Coronary artery (tissue), 2 donors: ENCODE results near the gene OMD.

Experiments used
- DNase-seq: peaks from one replicate; pipeline ENCODE4 v3.0.0-alpha.2; 2017; ENCODE audit warnings: low spot score
- H3K27ac ChIP-seq, 2 donors: fragments of 200-600 bp; sonication (generic); one replicate each; pipeline ENCODE4 v1.5.1; 2016 to 2019
- H3K4me3 ChIP-seq: fragments of 200-600 bp; sonication (generic); 2 replicates; pipeline ENCODE4 v1.5.1; 2016; ENCODE audit warnings: mild to moderate bottlenecking, moderate library complexity
- TF ChIP-seq, protein P1 (sequence below): fragments of 200-600 bp; sonication (generic); IDR thresholded peaks from one replicate; pipeline ENCODE4 v1.5.1; 2019; ENCODE audit warnings: antibody characterized with exemption

The OMD gene, protein sequence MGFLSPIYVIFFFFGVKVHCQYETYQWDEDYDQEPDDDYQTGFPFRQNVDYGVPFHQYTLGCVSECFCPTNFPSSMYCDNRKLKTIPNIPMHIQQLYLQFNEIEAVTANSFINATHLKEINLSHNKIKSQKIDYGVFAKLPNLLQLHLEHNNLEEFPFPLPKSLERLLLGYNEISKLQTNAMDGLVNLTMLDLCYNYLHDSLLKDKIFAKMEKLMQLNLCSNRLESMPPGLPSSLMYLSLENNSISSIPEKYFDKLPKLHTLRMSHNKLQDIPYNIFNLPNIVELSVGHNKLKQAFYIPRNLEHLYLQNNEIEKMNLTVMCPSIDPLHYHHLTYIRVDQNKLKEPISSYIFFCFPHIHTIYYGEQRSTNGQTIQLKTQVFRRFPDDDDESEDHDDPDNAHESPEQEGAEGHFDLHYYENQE

GRCh38 chr9:92424340-92424739, at the start of gene OMD:
Gene OMD, minus strand, starts transcription at chr9:92424471. Its CDS starts 6,913 bp downstream, at chr9:92417558.
- Histone ChIP-seq H3K4me3 (peak within 1 kb of the TSS; percentile 61), H3K27ac (peak within 1 kb of the TSS; percentile 41 to 66)
- DNase-seq, result no peak
- TF ChIP-seq, protein P1, sequence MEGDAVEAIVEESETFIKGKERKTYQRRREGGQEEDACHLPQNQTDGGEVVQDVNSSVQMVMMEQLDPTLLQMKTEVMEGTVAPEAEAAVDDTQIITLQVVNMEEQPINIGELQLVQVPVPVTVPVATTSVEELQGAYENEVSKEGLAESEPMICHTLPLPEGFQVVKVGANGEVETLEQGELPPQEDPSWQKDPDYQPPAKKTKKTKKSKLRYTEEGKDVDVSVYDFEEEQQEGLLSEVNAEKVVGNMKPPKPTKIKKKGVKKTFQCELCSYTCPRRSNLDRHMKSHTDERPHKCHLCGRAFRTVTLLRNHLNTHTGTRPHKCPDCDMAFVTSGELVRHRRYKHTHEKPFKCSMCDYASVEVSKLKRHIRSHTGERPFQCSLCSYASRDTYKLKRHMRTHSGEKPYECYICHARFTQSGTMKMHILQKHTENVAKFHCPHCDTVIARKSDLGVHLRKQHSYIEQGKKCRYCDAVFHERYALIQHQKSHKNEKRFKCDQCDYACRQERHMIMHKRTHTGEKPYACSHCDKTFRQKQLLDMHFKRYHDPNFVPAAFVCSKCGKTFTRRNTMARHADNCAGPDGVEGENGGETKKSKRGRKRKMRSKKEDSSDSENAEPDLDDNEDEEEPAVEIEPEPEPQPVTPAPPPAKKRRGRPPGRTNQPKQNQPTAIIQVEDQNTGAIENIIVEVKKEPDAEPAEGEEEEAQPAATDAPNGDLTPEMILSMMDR, result no peak

GRCh38 chr9:92468206-92468605, 43.9 kb upstream of the OMD start:
- peak overlapping the region in 1 of 2 donors; percentile 58 for H3K27ac ChIP-seq
- no peak overlapping the region for H3K4me3 ChIP-seq
- TF ChIP-seq, protein P1, result no peak
- no peak for DNase-seq

- no peak overlapping the region for H3K4me3 ChIP-seq
- TF ChIP-seq, protein P1, result no peak
- peak overlapping the region in 1 of 2 donors; percentile 58 for H3K27ac ChIP-seq
- no peak for DNase-seq
Measured at GRCh38 chr9:92467511-92467910, 43.2 kb upstream of the OMD start.

- TF ChIP-seq, protein P1, result no peak
- Histone ChIP-seq H3K4me3 (no peak overlapping the region), H3K27ac (peak overlapping the region in 1 of 2 donors; percentile 58)
- DNase-seq, result no peak
Measured at GRCh38 chr9:92467041-92467440, 42.8 kb upstream of the OMD start.

DNA sequence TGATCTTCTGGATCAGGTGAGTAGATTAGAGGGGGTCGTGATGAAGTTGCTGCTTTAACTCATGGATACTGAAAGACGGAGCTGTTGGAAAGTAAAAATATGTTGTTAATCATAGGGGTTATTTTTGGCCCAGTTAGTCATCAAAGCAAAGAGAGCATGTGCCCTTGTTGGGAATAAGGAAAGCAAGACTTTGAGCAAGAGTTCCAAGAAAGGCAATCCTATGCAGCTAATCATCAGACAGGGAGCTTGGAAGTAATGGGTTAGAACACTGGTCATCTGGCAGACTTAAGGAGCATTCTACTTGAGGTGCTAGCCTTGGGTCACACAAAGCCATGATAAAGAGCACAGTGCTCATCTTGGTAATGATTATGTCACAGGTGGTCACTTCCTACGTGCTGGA, 39.7 kb upstream of the OMD start:
- TF ChIP-seq, protein P1, result no peak
- Histone ChIP-seq H3K4me3 (peak overlapping the region; percentile 2), H3K27ac (peak overlapping the region; percentile 80 to 95)
- no peak for DNase-seq

- H3K4me3 ChIP-seq, result no peak overlapping the region
- no peak for DNase-seq
- peak overlapping the region; percentile 80 to 95 for H3K27ac ChIP-seq
- TF ChIP-seq, protein P1, result no peak
Measured at GRCh38 chr9:92463387-92463786, 39.1 kb upstream of the OMD start.

DNA sequence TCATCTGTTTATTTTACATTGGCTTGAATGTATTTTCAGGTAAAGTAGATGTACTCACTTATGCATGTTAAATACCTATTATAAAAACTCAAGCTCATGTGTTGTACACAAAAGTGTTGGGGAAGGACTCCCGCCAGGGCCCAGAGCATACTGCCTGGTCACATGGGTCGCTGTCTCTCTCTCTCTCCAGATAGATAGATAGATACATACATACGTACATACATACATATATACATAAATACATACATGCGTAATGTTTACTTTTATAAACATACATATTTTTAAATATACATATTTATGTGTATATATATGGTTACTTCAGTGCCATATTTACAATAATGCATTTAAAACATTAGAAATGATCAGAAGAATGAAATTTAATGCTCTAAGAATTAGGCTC, 33.3 kb upstream of the OMD start:
- Histone ChIP-seq H3K4me3 (no peak overlapping the region), H3K27ac (no peak overlapping the region)
- no peak for DNase-seq
- TF ChIP-seq, protein P1, result no peak
